SU-DHL-6 (cell line): ENCODE data around the gene DICER1.

Experiments used
- CTCF ChIP-seq: fragments of 200-600 bp; sonication (generic); IDR thresholded peaks from one replicate; pipeline ENCODE4 v1.5.1; 2017; ENCODE audit warnings: antibody characterized with exemption, mild to moderate bottlenecking, low read length, moderate library complexity; ENCODE audit not compliant: insufficient read depth, poor library complexity, severe bottlenecking
- EZH2phosphoT487 ChIP-seq: fragments of 200-600 bp; sonication (generic), shearing (Covaris generic); conservative IDR thresholded peaks from 2 replicates; pipeline ENCODE4 v1.6.1; 2018; ENCODE audit warnings: mild to moderate bottlenecking, antibody characterized with exemption, low read length, moderate library complexity, mixed read lengths

- TF ChIP-seq CTCF (no peak), EZH2phosphoT487 (no peak)
Observed at GRCh38 chr14:95045836-95046430, 111.4 kb downstream of the DICER1 start.
